SK-N-MC (cell line): ENCODE data around the gene ACOX3.

Experiments
- EZH2 ChIP-seq: fragments of 200-600 bp; sonication (generic); IDR thresholded peaks from one replicate; pipeline ENCODE4 v1.6.1; 2017; ENCODE audit warnings: antibody characterized with exemption
- FOXP2 ChIP-seq: optimal IDR thresholded peaks from 2 replicates; pipeline ENCODE3; 2011; ENCODE audit warnings: mild to moderate bottlenecking, moderate library complexity; ENCODE audit not compliant: insufficient read depth; ENCODE audit errors: extremely low read length, control extremely low read depth
- POLR2AphosphoS5 ChIP-seq: IDR thresholded peaks from 2 replicates; pipeline ENCODE4 v1.6.1; 2012; ENCODE audit warnings: mild to moderate bottlenecking, low read depth, low read length, borderline replicate concordance

- TF ChIP-seq EZH2 (no peak), POLR2AphosphoS5 (no peak), FOXP2 (no peak)
Observed at GRCh38 chr4:8471211-8471875, 30.8 kb upstream of the ACOX3 start.
